Activated naive CD8-positive, alpha-beta T cell treated with anti-CD3 and anti-CD28 coated beads, Interleukin-2, amount 10 ng/mL, durations not matched to agents 7 days and 5 days (primary cell): Measurements from ENCODE around the gene PTPN3. TPM values are rescaled to one million over a fixed set of nuclear protein-coding genes. Genes with fewer than 3 reads are reported as not detected.

ENCODE experiments used
- ATAC-seq: fragments of 150-1000 bp; cut with Tn5 transposase; one replicate; pipeline ENCODE4 v1.10.0; 2021; ENCODE audit warnings: low read depth, moderate library complexity
- POLR2A ChIA-PET: fragments of 350-600 bp; sonication (Branson Sonifier 250); formaldehyde crosslinking; loops from one replicate; lab custom pipeline; 2021; ENCODE audit warnings: antibody characterized with exemption; lab: Charles Lee
- DNase-seq: peaks from one replicate; pipeline ENCODE4 v3.0.0; 2021
- H3K27ac Mint-ChIP-seq: one replicate; pipeline ENCODE4 v1.8.0; 2022; ENCODE audit warnings: mild to moderate bottlenecking, mixed read lengths
- H3K27me3 Mint-ChIP-seq: one replicate; pipeline ENCODE4 v1.8.0; 2022; ENCODE audit warnings: mild to moderate bottlenecking, moderate library complexity, mixed read lengths
- H3K36me3 Mint-ChIP-seq: one replicate; pipeline ENCODE4 v1.8.0; 2021; ENCODE audit warnings: mild to moderate bottlenecking, mixed read lengths
- H3K4me1 Mint-ChIP-seq: one replicate; pipeline ENCODE4 v1.8.0; 2021; ENCODE audit warnings: mixed read lengths
- H3K4me3 Mint-ChIP-seq: one replicate; pipeline ENCODE4 v1.8.0; 2022; ENCODE audit warnings: mild to moderate bottlenecking, moderate library complexity, mixed read lengths
- H3K9me3 Mint-ChIP-seq: one replicate; pipeline ENCODE4 v1.8.0; 2021; ENCODE audit warnings: mixed read lengths
- total RNA-seq, 2 experiments: library from RNA; stranded (reverse); gene quantifications; one replicate each; pipeline ENCODE4 v1.2.3, GENCODE V29; 2021

The PTPN3 gene
- total RNA-seq, 2 experiments from 2014 or later: not detected

- Mint-ChIP-seq H3K27me3 (peaks cover 14% of the 10 kb centered on the region), H3K36me3 (no peaks in the 10 kb centered on the region), H3K4me3 (no peak overlapping the region), H3K27ac (no peak overlapping the region), H3K4me1 (no peaks in the 10 kb centered on the region), H3K9me3 (no peaks in the 10 kb centered on the region)
- ATAC-seq: no peak
- no peak for DNase-seq
- POLR2A ChIA-PET: no interaction called here
These were observed 69.3 kb downstream of the PTPN3 start for GRCh38 chr9:109428854-109429253.

- POLR2A ChIA-PET: no interaction called here
- Mint-ChIP-seq H3K4me1 (no peaks in the 10 kb centered on the region), H3K27ac (no peak overlapping the region), H3K4me3 (no peak overlapping the region), H3K9me3 (no peaks in the 10 kb centered on the region), H3K27me3 (peaks cover 14% of the 10 kb centered on the region), H3K36me3 (no peaks in the 10 kb centered on the region)
- DNase-seq (no peak), ATAC-seq (no peak)
These were observed 70.2 kb downstream of the PTPN3 start for GRCh38 chr9:109427886-109428285.

- H3K27ac Mint-ChIP-seq: no peak overlapping the region
- H3K27me3 Mint-ChIP-seq: peaks cover 11% of the 10 kb centered on the region
- H3K4me1 Mint-ChIP-seq: no peaks in the 10 kb centered on the region
- ATAC-seq (no peak), DNase-seq (no peak)
- H3K9me3 Mint-ChIP-seq: no peaks in the 10 kb centered on the region
- POLR2A ChIA-PET: no interaction called here
- H3K36me3 Mint-ChIP-seq: no peaks in the 10 kb centered on the region
- H3K4me3 Mint-ChIP-seq: no peak overlapping the region
These were observed 71.3 kb downstream of the PTPN3 start for GRCh38 chr9:109426626-109427402.

GRCh38 chr9:109424618-109425017 lies 73.5 kb downstream of the PTPN3 start:
- H3K27ac Mint-ChIP-seq: no peak overlapping the region
- H3K9me3 Mint-ChIP-seq: no peaks in the 10 kb centered on the region
- ATAC-seq (no peak), DNase-seq (no peak)
- no peaks in the 10 kb centered on the region for H3K4me1 Mint-ChIP-seq
- H3K4me3 Mint-ChIP-seq: no peak overlapping the region
- POLR2A ChIA-PET: no interaction called here
- no peaks in the 10 kb centered on the region for H3K36me3 Mint-ChIP-seq
- peaks cover 8% of the 10 kb centered on the region for H3K27me3 Mint-ChIP-seq

GRCh38 chr9:109423877-109424276 lies 74.2 kb downstream of the PTPN3 start:
- POLR2A ChIA-PET: no interaction called here
- Mint-ChIP-seq H3K36me3 (no peaks in the 10 kb centered on the region), H3K4me1 (peaks cover 2% of the 10 kb centered on the region), H3K9me3 (no peaks in the 10 kb centered on the region), H3K27ac (no peak overlapping the region), H3K4me3 (no peak overlapping the region), H3K27me3 (peaks cover 8% of the 10 kb centered on the region)
- no peak for ATAC-seq
- no peak for DNase-seq

- H3K9me3 Mint-ChIP-seq: no peaks in the 10 kb centered on the region
- no peaks in the 10 kb centered on the region for H3K36me3 Mint-ChIP-seq
- H3K4me1 Mint-ChIP-seq: peaks cover 4% of the 10 kb centered on the region
- ATAC-seq (no peak), DNase-seq (no peak)
- no peak overlapping the region for H3K4me3 Mint-ChIP-seq
- POLR2A ChIA-PET: no interaction called here
- H3K27me3 Mint-ChIP-seq: peaks cover 8% of the 10 kb centered on the region
- no peak overlapping the region for H3K27ac Mint-ChIP-seq
These were observed 75.5 kb downstream of the PTPN3 start for GRCh38 chr9:109422641-109423040.

GRCh38 chr9:109421026-109421970 lies 76.8 kb downstream of the PTPN3 start:
- Mint-ChIP-seq H3K27me3 (peaks cover 6% of the 10 kb centered on the region), H3K4me3 (no peak overlapping the region), H3K9me3 (no peaks in the 10 kb centered on the region), H3K27ac (no peak overlapping the region), H3K4me1 (peaks cover 11% of the 10 kb centered on the region), H3K36me3 (no peaks in the 10 kb centered on the region)
- ATAC-seq: no peak
- DNase-seq: no peak
- POLR2A ChIA-PET: no interaction called here

GRCh38 chr9:109419531-109419930 lies 78.6 kb downstream of the PTPN3 start:
- H3K36me3 Mint-ChIP-seq: no peaks in the 10 kb centered on the region
- no peak overlapping the region for H3K27ac Mint-ChIP-seq
- H3K4me1 Mint-ChIP-seq: peaks cover 19% of the 10 kb centered on the region
- ATAC-seq (no peak), DNase-seq (no peak)
- POLR2A ChIA-PET: no interaction called here
- H3K9me3 Mint-ChIP-seq: no peaks in the 10 kb centered on the region
- peaks cover 10% of the 10 kb centered on the region for H3K27me3 Mint-ChIP-seq
- no peak overlapping the region for H3K4me3 Mint-ChIP-seq

- Mint-ChIP-seq H3K27ac (no peak overlapping the region), H3K4me3 (no peak overlapping the region), H3K9me3 (no peaks in the 10 kb centered on the region), H3K27me3 (peaks cover 8% of the 10 kb centered on the region), H3K4me1 (peaks cover 22% of the 10 kb centered on the region), H3K36me3 (no peaks in the 10 kb centered on the region)
- POLR2A ChIA-PET: no interaction called here
- no peak for DNase-seq
- ATAC-seq: no peak
These were observed 79.3 kb downstream of the PTPN3 start for GRCh38 chr9:109418827-109419226.

- no peak for ATAC-seq
These were observed 80.2 kb downstream of the PTPN3 start for GRCh38 chr9:109417585-109418544.

GRCh38 chr9:109417054-109417453 lies 81.1 kb downstream of the PTPN3 start:
- Mint-ChIP-seq H3K27me3 (peaks cover 8% of the 10 kb centered on the region), H3K36me3 (no peaks in the 10 kb centered on the region), H3K27ac (peak overlapping the region; percentile 65), H3K4me3 (peak overlapping the region; percentile 44), H3K4me1 (peaks cover 28% of the 10 kb centered on the region), H3K9me3 (no peaks in the 10 kb centered on the region)
- peak; percentile 40 for ATAC-seq
- POLR2A ChIA-PET: interaction anchor here (0.7 kb wide), 1 partner anchor 654 kb away, joined by 3 read pairs; no protein-coding TSS in a partner anchor
- DNase-seq: no peak

More at GRCh38 chr9:109417585-109418544, 80.2 kb downstream of the PTPN3 start:
- Mint-ChIP-seq H3K27me3 (peaks cover 8% of the 10 kb centered on the region), H3K4me3 (peak overlapping the region; percentile 44), H3K36me3 (no peaks in the 10 kb centered on the region), H3K9me3 (no peaks in the 10 kb centered on the region), H3K27ac (peak overlapping the region; percentile 65), H3K4me1 (peaks cover 28% of the 10 kb centered on the region)
- POLR2A ChIA-PET: no interaction called here
- DNase-seq: no peak

GRCh38 chr9:109416135-109416706 lies 81.9 kb downstream of the PTPN3 start:
- DNase-seq: no peak
- peaks cover 34% of the 10 kb centered on the region for H3K4me1 Mint-ChIP-seq
- ATAC-seq: no peak
- H3K27ac Mint-ChIP-seq: no peak overlapping the region
- H3K27me3 Mint-ChIP-seq: peaks cover 8% of the 10 kb centered on the region
- POLR2A ChIA-PET: no interaction called here
- no peaks in the 10 kb centered on the region for H3K36me3 Mint-ChIP-seq
- H3K9me3 Mint-ChIP-seq: no peaks in the 10 kb centered on the region
- H3K4me3 Mint-ChIP-seq: no peak overlapping the region
